Ovary (tissue), 9 donors: ENCODE measurements around the gene ABCC1. TPM values are rescaled to one million over a fixed set of nuclear protein-coding genes. Genes with fewer than 3 reads are reported as not detected.

Experiments used
- DNase-seq, 5 donors: peaks; one replicate each; pipeline ENCODE4 v3.0.0-alpha.2; 2019 to 2020
- H3K27ac ChIP-seq, 2 donors: fragments of 200-600 bp; one replicate each; pipeline versions ENCODE4 v1.5.1 to v1.8.0; 2019 to 2022
- H3K27me3 ChIP-seq: fragments of 200-600 bp; one replicate; pipeline ENCODE4 v1.8.0; 2022
- H3K36me3 ChIP-seq: fragments of 200-600 bp; sonication (generic); one replicate; pipeline ENCODE4 v1.5.1; 2019
- H3K4me1 ChIP-seq: one replicate; pipeline ENCODE4 v1.8.1; 2013; ENCODE audit warnings: mild to moderate bottlenecking, moderate library complexity; ENCODE audit not compliant: insufficient read depth
- H3K4me3 ChIP-seq: fragments of 200-600 bp; sonication (generic); one replicate; pipeline ENCODE4 v1.5.1; 2017
- H3K9me3 ChIP-seq, 2 donors: fragments of 200-600 bp in 1 of 2; sonication (generic) in 1 of 2; one replicate each; pipeline versions ENCODE4 v1.5.1 to v1.8.1; 2013 to 2019; ENCODE audit warnings: mild to moderate bottlenecking in 1 of 2, moderate library complexity in 1 of 2
- EP300 ChIP-seq: sonication (generic); formaldehyde crosslinking; IDR thresholded peaks from one replicate; pipeline ENCODE4 v1.6.1; 2017; ENCODE audit warnings: antibody characterized with exemption
- POLR2A ChIP-seq: fragments of 450-650 bp; IDR thresholded peaks from one replicate; pipeline ENCODE4 v1.6.1; 2017; ENCODE audit warnings: antibody characterized with exemption, mild to moderate bottlenecking, moderate library complexity
- WGBS, 3 donors: extraction: QIAGEN DNeasy Blood & Tissue Kit in 1 of 3; methylation state at CpG; one replicate each; pipeline versions ENCODE4 v1.1.5 to v1.1.7; 2013 to 2017; 5-methylcytosine and 5-hydroxymethylcytosine counted together
- intact Hi-C, 4 donors: fragments of 100-400 bp; cut with DNase I; formaldehyde crosslinking; loops; one replicate each; pipeline versions ENCODE4 v1.11.0 to v1.15.1; 2022 to 2023
- polyA plus RNA-seq, 2 donors: library from polyadenylated mRNA; stranded (reverse); fragments of 200-250 nt in 1 of 2; fragments of 350-450 nt in 1 of 2; fragmentation: Illumina TruSeq in 1 of 2; extraction: RNeasy Lipid Tissue Mini Kit (QIAGEN cat#74804) in 1 of 2; gene quantifications; one replicate each; pipeline ENCODE4 v1.2.3, GENCODE V29; 2013 to 2014
- total RNA-seq, 7 donors: library from RNA; depleted of rRNA in 2 of 7; stranded (reverse); fragments of >200 nt in 2 of 7; fragmentation: NEBNext Ultra II Directional in 3 of 7; extraction: Animal tissue kit (Norgen Biotek cat#: 25700) in 3 of 7; gene quantifications; one replicate each; pipeline versions ENCODE4 v1.1.0 to v1.2.4, GENCODE V29; 2016 to 2023
- TF ChIP-seq, protein P1 (sequence below), 3 donors: fragments of 450-650 bp in 2 of 3; fragments of 200-600 bp in 1 of 3; IDR thresholded peaks; one replicate each; pipeline versions ENCODE4 v1.5.1 to v1.8.0; 2016 to 2022; ENCODE audit warnings: antibody characterized with exemption in 3 of 3, mild to moderate bottlenecking in 1 of 3
- donor health status: DM: no; HTN: no; CAD: no; lungs with moderate emphysema.
- donor health status: DM: no; HTN: no; CAD: no.
- donor health status: Bipolar disorder and iron deficiency.
- donor health status: DM: yes; HTN: yes; CAD: no.
- donor health status: DM: no; HTN: no; CAD: no.
- donor health status: DM: yes; HTN: yes; CAD: no.

ABCC1 gene
- total and polyA plus RNA-seq, 9 donors, result 10.0 to 31.1 (median 20.9) TPM

DNA sequence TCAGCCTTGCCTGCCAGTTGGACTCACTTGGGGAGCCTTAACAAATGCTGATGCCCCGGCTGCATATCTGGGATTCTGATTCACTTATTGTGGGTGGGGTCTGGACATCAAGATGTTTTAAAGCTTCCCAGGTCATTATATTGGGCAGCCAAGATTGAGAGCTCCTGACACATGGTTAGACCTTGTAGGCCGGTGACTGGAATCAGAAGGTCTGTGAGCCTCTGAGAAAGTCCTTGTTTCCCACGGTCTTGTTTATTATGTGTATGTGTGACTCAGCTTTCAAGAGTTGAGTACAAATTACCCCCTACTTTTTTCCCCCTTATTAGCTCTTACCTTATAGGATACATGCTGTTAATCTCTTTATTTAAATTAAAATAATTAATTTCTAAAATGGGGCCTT, 103.5 kb downstream of the ABCC1 start:
- no peaks in the 10 kb centered on the region for H3K27me3 ChIP-seq
- H3K9me3 ChIP-seq, result no peaks in the 10 kb centered on the region
- TF ChIP-seq POLR2A (no peak), EP300 (no peak)
- TF ChIP-seq, protein P1, sequence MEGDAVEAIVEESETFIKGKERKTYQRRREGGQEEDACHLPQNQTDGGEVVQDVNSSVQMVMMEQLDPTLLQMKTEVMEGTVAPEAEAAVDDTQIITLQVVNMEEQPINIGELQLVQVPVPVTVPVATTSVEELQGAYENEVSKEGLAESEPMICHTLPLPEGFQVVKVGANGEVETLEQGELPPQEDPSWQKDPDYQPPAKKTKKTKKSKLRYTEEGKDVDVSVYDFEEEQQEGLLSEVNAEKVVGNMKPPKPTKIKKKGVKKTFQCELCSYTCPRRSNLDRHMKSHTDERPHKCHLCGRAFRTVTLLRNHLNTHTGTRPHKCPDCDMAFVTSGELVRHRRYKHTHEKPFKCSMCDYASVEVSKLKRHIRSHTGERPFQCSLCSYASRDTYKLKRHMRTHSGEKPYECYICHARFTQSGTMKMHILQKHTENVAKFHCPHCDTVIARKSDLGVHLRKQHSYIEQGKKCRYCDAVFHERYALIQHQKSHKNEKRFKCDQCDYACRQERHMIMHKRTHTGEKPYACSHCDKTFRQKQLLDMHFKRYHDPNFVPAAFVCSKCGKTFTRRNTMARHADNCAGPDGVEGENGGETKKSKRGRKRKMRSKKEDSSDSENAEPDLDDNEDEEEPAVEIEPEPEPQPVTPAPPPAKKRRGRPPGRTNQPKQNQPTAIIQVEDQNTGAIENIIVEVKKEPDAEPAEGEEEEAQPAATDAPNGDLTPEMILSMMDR (IDR thresholded peaks at IDR 0.05), result no peak
- H3K4me1 ChIP-seq, result no peaks in the 10 kb centered on the region
- no peaks in the 10 kb centered on the region for H3K36me3 ChIP-seq
- no peak overlapping the region for H3K4me3 ChIP-seq
- intact Hi-C loops, result no loop called here
- no peak overlapping the region for H3K27ac ChIP-seq
- 76 to 88% (median 78%) methylated on average over 3 of the region's 3 CpGs for WGBS, 3 donors
- no peak for DNase-seq

GRCh38 chr16:16057102-16057501, 107.7 kb downstream of the ABCC1 start:
- WGBS, 3 donors, result 93 to 96% (median 96%) methylated on average over 6 of the region's 6 CpGs
- no peak for DNase-seq
- Histone ChIP-seq H3K9me3 (no peaks in the 10 kb centered on the region), H3K36me3 (no peaks in the 10 kb centered on the region), H3K27me3 (no peaks in the 10 kb centered on the region), H3K27ac (no peak overlapping the region), H3K4me1 (no peaks in the 10 kb centered on the region), H3K4me3 (no peak overlapping the region)
- TF ChIP-seq POLR2A (no peak), EP300 (no peak)
- TF ChIP-seq, protein P1 (IDR thresholded peaks at IDR 0.05), result no peak
- intact Hi-C loops, result no loop called here

DNA sequence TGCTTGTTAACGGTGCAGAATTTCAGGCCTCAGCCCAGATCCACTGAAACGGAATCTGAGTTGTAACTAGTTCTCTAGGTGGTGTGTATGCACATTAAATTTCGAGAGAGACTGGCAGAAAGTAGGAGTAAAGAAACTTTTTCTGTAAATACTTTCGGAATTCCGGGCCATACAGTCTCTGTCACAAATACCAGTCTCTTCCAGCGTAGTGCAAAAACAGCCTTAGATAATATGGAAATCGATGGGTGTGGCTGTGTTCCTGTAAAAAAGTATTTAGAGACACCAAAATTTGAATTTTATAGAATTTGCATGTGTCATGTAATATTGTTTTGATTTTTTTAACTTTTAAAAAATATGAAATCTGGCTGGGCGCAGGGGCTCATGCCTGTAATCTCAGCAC, 109.7 kb downstream of the ABCC1 start:
- Histone ChIP-seq H3K9me3 (no peaks in the 10 kb centered on the region), H3K36me3 (no peaks in the 10 kb centered on the region), H3K4me3 (no peak overlapping the region), H3K4me1 (no peaks in the 10 kb centered on the region), H3K27ac (no peak overlapping the region), H3K27me3 (no peaks in the 10 kb centered on the region)
- DNase-seq, result no peak
- intact Hi-C loops, result no loop called here
- TF ChIP-seq, protein P1 (IDR thresholded peaks at IDR 0.05), result no peak
- TF ChIP-seq POLR2A (no peak), EP300 (no peak)
- 94 to 98% (median 95%) methylated on average over 8 of the region's 8 CpGs for WGBS, 3 donors

GRCh38 chr16:16059895-16060590, 110.6 kb downstream of the ABCC1 start:
- TF ChIP-seq POLR2A, result no peak
- no peak for TF ChIP-seq EP300
- TF ChIP-seq, protein P1 (IDR thresholded peaks at IDR 0.05), result no peak
- Histone ChIP-seq H3K4me1 (no peaks in the 10 kb centered on the region), H3K36me3 (no peaks in the 10 kb centered on the region), H3K27me3 (no peaks in the 10 kb centered on the region), H3K4me3 (no peak overlapping the region), H3K27ac (no peak overlapping the region), H3K9me3 (no peaks in the 10 kb centered on the region)
- 89 to 91% (median 89%) methylated on average over 11 of the region's 11 CpGs for WGBS, 3 donors
- intact Hi-C loops, result no loop called here
- DNase-seq, result no peak
